Frontal cortex (tissue), 4 donors: ENCODE measurements around the gene RIF1. TPM values are rescaled to one million over a fixed set of nuclear protein-coding genes. Genes with fewer than 3 reads are reported as not detected.
"Not testable (repeated sequence)": the region's sequence is repeated elsewhere in the genome, so short reads cannot be mapped to it uniquely, and the experiment has no call there.

Experiments used
- DNase-seq, 2 donors: peaks; one replicate each; pipeline ENCODE4 v3.0.0; 2012; ENCODE audit warnings: low spot score in 2 of 2
- FAIRE-seq: peaks from 2 replicates; lab custom pipeline; 2012; peaks lifted over from hg19 to GRCh38; lab: Jason Lieb, UNC
- total RNA-seq: library from RNA; depleted of rRNA; stranded (reverse); fragments of >200 nt; gene quantifications from one replicate; pipeline ENCODE4 v1.2.3, GENCODE V29; 2014
- donor health status: control.
- donor health status: control.
- donor health status: control.

Gene RIF1
- total RNA-seq, 1 donor from 2014 or later, result 90.1 TPM

GRCh38 chr2:151408788-151409600 is 708 bp upstream of the RIF1 start:
- no peak for DNase-seq
- no peak for FAIRE-seq

DNA sequence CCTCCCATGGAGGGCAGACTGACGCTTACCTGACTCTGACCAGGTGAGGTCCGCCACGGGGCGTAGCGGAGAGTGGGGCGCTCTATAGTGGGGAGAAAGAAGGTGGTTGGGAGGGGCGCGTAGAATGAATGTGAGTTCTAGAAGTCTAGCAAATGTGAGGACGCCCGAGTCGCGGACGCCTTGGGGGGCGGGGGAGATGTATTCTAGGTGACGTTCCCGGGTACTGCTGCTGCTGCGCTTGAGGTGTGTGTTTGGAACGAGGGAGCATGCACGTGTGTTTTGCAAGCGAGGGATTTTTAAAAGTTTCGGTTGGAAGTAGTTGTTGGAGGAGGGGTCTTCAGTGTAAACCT is 758 bp downstream of the RIF1 start:
- peak in 1 of 2 donors; percentile 28 for DNase-seq

DNA sequence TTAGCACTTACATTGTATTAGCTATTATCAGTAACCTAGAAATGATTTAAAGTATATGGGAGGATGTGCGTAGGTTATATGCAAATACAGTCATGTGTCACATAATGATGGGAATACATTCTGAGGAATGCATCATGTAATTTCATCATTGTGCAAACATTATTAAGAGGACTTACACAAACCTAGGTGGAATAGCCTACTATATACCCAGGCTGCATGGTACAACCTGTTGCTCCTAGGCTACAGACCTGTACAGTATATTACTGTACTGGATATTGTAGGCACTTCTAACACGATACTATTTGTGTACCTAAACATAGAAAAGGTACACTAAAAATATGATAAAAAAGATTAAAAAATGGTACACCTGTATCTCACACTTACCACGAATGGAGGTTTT is 7.9 kb downstream of the RIF1 start:
- no peak for FAIRE-seq

More for the DNA sequence above, 758 bp downstream of the RIF1 start:
- no peak for FAIRE-seq

GRCh38 chr2:151421681-151422080 is 12.0 kb downstream of the RIF1 start:
- DNase-seq, FAIRE-seq: not testable (repeated sequence)

More for the DNA sequence above, 7.9 kb downstream of the RIF1 start:
- DNase-seq, result no peak

- FAIRE-seq (no peak), DNase-seq (no peak)
These were observed 13.3 kb downstream of the RIF1 start for GRCh38 chr2:151422917-151423439.

DNA sequence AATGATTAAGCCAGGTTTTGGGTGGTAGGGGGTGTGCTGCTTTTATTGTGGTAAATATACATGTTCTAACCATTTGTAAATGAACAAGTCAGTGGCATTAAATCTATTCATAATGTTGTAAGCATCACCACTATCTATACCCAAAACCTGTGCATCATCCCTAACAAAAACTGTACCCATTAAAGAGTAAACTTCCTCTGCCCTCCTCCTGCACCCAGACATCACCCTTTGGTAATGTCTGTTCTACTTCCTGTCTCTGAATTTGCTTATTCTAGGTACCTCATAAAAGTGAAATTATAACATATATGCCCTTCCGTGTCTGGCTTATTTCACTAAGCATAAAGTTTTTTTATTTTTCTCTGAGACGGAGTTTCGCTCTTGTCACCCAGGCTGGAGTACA is 14.1 kb downstream of the RIF1 start:
- no peak for FAIRE-seq

GRCh38 chr2:151437630-151438029 is 27.9 kb downstream of the RIF1 start:
- FAIRE-seq (peak; percentile 51), DNase-seq (no peak)

More for the DNA sequence above, 14.1 kb downstream of the RIF1 start:
- DNase-seq, result no peak

GRCh38 chr2:151438506-151438905 is 28.8 kb downstream of the RIF1 start:
- DNase-seq (no peak), FAIRE-seq (no peak)

DNA sequence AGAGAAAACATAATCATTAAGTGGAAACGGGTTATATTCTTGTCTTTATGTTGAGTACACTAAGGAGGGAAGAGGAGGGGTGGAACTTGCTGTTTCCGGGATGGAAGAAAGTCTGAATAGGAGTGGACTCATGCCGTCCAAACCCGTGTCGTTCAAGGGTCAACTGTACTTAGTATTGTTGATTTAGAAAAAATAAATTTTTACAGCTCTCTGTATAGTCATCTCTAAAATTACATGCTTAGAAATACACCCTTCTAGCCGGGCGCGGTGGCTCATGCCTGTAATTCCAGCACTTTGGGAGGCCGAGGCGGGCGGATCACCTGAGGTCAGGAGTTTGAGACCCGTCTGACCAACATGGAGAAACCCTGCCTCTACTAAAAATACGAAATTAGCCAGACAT is 29.4 kb downstream of the RIF1 start:
- FAIRE-seq, result no peak
- DNase-seq, result no peak

GRCh38 chr2:151459358-151459757 is 49.7 kb downstream of the RIF1 start:
- no peak for DNase-seq
- FAIRE-seq, result no peak

GRCh38 chr2:151465771-151466170 is 56.1 kb downstream of the RIF1 start:
- FAIRE-seq, result no peak
- no peak for DNase-seq

DNA sequence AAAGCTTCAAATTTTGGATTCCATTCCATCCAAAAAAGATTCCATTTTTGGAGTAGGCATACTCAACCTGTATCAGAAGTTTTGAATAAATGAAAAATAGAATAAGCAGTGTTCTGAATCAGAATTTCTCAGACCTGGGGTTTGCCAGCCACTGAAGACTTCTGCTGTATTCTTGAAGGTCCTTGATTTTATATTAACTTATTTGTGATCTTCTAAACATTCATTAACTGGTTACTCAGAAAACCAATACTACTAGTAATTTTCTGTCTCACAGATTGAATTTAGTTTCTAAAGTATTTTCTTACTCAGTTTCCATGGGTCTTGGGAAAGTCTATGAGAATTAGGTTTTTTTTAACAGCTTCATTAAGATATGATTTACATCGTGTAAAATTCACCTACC is 60.9 kb downstream of the RIF1 start:
- FAIRE-seq (no peak), DNase-seq (no peak)

- no peak for FAIRE-seq
- no peak for DNase-seq
These were observed 63.3 kb downstream of the RIF1 start for GRCh38 chr2:151472966-151473365.

- FAIRE-seq (peak; percentile 40), DNase-seq (no peak)
These were observed 65.4 kb downstream of the RIF1 start for GRCh38 chr2:151475071-151475470.

- DNase-seq (no peak), FAIRE-seq (no peak)
These were observed 66.6 kb downstream of the RIF1 start for GRCh38 chr2:151476287-151476686.

GRCh38 chr2:151478011-151478410 is 68.3 kb downstream of the RIF1 start:
- DNase-seq (no peak), FAIRE-seq (no peak)

GRCh38 chr2:151481744-151482143 is 72.0 kb downstream of the RIF1 start:
- FAIRE-seq, result no peak
- DNase-seq, result no peak

GRCh38 chr2:151482171-151482725 is 72.5 kb downstream of the RIF1 start:
- FAIRE-seq, result no peak
- DNase-seq, result no peak

DNA sequence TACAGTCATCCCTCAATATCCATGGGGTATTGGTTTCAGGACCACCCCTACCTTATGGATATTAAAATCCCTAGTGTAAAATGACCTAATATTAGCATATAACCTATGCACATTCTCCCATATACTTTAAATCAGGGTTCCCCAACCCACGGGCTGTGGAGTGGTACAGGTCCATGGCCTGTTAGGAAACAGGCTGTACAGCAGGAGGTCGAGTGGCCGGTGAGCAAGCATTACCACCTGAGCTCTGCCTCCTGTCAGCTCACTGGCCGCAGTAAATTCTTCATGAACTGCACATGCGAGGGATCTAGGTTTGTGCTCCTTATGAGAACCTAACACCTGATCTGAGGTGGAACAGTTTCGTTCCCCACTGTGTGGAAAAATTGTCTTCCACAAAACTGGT is 73.8 kb downstream of the RIF1 start:
- FAIRE-seq (no peak), DNase-seq (no peak)

GRCh38 chr2:151484100-151484499 is 74.4 kb downstream of the RIF1 start:
- DNase-seq (no peak), FAIRE-seq (no peak)

- DNase-seq (no peak), FAIRE-seq (no peak)
These were observed 76.4 kb downstream of the RIF1 start for GRCh38 chr2:151486053-151486452.
